HG03354 (cell line): ENCODE data around the gene CLCNKB.

ENCODE experiments used
- ATAC-seq: cut with Tn5 transposase; IDR thresholded peaks from one replicate; pipeline ENCODE4 v1.9.1; 2021; ENCODE audit warnings: mild to moderate bottlenecking; ENCODE audit not compliant: unreplicated experiment, poor library complexity, severe bottlenecking

CLCNKB gene

DNA sequence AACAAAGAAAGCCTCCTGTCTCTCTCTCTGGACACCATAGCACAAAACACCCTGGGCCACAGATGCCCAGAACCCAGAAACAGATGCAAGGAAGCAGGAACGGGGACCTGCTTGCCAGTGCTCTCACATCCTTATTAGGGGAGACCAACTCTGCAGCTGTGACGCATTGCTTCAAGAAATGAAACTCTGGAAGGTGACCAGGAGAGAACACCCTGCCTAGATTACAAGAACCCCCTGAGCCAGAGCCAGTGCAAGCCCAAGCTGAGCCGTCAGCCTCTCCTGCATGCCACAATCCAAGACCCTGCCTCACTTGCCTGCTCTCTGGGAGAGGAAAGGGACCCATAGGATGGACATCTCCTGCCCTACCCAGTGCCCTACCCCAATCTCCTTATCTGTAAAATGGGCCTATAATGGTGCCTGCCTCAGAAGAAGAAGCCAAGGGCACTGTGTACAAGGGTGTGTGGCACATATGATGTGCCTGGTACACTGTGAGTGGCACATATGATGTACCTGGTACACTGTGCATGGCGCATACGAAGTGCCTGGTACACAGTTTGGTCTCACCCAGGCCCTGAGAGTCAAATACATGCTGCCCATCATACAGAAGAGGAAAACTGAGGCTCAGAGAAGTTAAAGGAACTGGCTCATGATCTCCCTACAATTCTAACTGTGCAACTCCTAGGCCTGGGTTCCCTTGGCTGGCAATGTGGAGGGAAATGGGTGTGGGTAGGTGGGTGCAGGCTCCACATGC, 46.7 kb downstream of the CLCNKB start:
- no peak for ATAC-seq

DNA sequence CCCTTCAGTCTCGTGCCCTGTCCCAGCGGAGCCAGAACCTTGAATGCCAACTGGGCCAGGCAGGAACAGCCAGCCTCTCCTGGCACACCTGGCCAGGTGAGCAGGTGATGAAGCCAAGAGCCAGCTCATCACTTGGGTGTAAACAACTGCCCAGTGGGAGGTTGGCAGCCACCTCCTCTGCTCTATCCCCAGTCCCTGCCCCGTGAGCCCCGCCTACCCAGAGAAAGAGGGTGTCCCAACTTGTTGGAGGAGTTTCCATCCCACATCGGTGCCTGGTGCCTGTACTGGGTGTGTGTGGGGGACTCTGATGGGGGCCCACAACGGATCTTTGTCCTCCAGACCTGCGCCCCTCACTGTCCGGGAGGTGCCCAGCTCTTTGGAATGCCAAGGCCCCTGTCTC, 47.7 kb downstream of the CLCNKB start:
- ATAC-seq, result no peak

DNA sequence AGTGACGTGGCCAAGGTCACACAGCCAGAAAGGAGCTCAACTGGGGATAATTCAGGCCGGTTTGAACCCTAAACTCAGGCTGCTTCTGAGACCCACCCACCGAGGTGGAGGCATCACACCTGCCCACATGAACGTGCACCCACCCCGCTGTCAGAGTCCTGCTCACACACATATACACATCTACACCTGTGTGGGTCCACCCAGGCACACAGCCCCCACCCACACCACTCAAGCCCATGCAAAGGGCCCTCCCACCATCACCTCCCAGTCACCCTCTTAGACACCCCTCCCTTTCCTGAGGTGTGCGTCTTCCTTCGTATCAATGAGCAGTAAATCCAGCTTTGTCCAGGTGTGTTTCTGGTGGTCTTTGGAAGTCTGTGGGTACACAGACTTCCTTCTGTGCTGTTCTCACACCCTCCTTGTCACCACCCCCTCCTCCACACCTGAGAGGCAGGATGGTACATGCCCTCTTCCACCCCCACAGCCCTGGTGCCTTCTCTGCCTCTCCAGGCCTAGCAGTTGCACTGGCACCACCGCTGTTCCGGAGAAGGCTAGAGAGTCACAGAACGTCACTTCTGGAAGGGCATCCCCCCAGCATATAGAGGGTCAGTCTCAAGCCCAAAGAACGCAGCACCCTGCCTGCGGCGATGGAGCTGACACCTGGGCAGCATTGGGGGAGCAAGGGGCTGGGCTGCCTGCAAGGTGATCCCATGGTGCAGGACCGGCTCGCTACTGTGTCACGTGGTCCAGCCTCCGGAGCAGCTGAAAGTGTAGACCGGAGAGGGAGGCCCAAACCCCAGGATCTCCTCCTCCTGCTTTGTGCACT, 48.7 kb downstream of the CLCNKB start:
- no peak for ATAC-seq

DNA sequence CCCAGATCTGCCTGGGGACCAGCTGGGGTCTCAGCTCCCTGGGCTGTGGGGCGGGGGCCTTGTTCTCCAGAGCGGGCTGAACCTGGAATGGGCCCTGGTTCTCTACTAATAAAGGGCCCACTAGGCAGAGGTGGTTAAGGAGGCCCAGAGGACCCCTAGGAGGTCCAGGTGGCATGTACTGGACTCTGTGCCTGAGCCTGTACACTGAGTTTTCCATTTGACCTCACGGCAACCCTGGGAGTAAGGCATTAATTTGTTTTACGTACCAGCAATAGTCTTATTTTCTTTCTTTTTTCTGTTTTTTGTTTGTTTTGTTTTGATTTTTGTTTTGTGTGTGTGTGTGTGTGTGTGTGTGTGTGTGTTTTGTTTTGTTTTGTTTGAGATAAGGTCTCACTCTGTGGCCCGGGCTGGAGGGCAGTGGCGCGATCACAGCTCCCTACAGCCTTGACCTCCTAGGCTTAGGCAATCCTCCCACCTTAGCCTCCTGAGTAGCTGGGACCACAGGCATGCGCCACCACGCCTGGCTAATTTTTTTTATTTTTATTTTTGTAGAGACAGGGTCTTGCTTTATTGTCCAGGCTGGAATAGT, 49.4 kb downstream of the CLCNKB start:
- no peak for ATAC-seq

DNA sequence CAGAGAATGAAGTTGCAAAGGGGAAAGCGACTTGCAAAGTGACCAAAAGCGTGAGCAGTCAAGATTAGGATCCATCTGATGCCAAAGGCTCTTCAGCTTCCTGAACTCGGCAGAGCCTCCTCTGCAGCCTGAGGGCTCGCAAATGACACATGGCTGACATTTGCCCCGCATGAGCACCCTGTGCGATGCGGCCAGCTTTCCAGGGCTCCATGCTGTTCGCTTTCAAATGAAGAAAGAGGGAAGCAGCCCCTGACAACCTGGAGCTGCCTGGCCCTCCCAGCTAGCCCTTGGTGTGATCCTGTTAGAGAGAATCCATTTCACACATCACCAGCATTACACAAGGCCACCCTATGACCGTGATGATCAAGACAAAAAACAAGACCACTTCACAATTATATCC, 50.0 kb downstream of the CLCNKB start:
- no peak for ATAC-seq

DNA sequence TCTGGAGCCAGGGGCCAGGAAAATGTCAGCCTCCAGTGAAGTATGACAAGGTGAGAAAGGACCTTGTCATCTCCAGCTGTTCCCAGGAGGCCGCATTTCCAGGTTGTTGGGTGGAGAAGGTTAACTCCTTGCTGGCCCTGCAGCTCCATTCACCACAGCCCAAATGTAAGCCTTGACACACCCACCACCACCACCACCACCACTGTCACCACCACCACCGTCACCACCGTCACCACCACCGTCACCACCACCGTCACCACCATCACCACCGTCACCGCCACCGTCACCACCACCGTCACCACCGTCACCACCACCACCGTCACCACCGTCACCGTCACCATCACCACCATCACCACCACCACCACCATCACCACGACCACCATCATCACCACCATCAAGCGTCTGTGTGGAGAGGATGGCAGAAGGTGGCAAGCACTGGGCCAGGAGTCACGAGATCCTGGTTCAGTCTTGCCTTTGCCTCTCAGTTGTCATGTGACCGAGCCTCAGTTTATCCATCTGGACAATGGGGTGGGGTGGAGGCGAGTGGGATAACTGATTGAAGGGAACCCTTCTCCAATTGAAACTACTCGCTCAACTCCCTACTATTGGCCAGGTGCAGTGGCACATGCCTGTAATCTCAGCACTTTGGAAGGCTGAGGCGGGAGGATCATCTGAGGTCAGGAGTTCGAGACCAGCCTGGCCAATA, 51.0 kb downstream of the CLCNKB start:
- no peak for ATAC-seq

DNA sequence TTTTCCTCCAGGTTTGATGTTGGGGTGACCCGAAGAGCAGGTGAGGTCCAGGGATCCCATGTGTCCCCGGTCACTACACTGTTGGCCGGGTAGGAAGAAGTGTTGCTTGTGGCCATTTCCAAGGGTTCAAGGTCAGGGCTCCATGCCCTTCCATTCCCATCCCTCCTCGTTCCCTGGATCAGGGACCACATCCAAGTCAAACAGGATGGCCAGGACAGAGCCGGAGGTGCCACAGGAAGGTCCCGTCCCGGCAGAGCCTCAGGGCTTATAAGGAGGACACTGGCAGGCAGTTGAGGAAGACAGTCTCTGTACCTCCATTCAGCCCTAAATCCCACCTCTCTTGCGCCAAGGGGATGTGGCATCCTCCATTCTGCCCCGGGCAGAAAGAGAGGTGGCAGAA, 51.9 kb downstream of the CLCNKB start:
- no peak for ATAC-seq

DNA sequence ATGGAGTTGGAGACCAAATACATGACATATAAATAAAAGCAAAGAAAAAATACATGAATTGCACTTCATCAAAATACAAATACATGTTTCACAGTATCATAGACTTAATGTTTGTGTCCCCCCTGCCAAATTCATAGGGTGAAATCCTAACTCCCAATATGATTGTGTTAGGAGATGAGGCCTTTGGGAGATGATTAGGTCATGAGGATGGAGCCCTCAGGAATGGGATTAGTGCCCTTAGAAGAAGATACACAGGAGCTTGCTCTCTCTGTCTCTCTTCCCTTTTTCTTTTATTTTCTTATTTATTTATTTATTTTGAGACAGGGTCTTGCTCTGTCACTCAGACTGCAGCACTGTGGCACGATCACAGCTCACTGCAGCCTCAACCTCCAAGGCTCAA, 55.8 kb downstream of the CLCNKB start:
- no peak for ATAC-seq

DNA sequence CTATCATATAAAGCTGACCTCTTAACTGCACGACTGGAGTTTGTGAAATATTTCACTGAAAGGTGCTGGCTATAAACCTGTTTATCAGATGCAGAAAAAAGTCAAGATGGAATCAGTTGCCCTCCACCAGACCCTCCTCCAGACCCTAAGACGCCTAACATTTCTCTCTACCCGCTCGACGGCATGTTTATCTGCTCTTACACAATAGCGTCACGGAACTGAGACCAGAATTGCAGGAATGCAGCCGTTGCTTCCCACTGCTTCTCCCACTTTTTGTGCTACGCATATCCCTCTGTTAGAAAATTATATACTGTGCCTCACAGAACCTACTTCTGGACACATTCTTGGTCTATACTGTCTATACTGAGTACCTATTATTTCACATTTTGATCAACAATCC, 58.0 kb downstream of the CLCNKB start:
- no peak for ATAC-seq
